Right atrium auricular region (tissue), 2 donors: ENCODE results near the gene GTSE1. TPM values are rescaled to one million over a fixed set of nuclear protein-coding genes. Genes with fewer than 3 reads are reported as not detected.

Source experiments
- DNase-seq: peaks from one replicate; pipeline ENCODE4 v3.0.0-alpha.2; 2019; ENCODE audit warnings: low spot score
- H3K27ac ChIP-seq, 2 donors: fragments of 200-600 bp; sonication (generic); 1 replicate in 1 of 2; 2 replicates in 1 of 2; pipeline ENCODE4 v1.5.1; 2016 to 2019
- H3K27me3 ChIP-seq, 2 donors: fragments of 200-600 bp; sonication (generic); one replicate each; pipeline versions ENCODE4 v1.5.1 to v1.6.0; 2017 to 2019
- H3K36me3 ChIP-seq: fragments of 200-600 bp; sonication (generic); one replicate; pipeline ENCODE4 v1.5.1; 2016
- H3K4me1 ChIP-seq, 2 donors: fragments of 200-600 bp; sonication (generic); one replicate each; pipeline versions ENCODE4 v1.5.1 to v1.6.0; 2017 to 2019
- H3K4me3 ChIP-seq, 2 donors: fragments of 200-600 bp; sonication (generic); 1 replicate in 1 of 2; 2 replicates in 1 of 2; pipeline ENCODE4 v1.5.1; 2017 to 2019; ENCODE audit warnings: mild to moderate bottlenecking in 1 of 2, moderate library complexity in 1 of 2
- H3K9me3 ChIP-seq, 2 donors: fragments of 200-600 bp; sonication (generic); one replicate each; pipeline ENCODE4 v1.5.1; 2019
- CTCF ChIP-seq, 2 donors: fragments of 200-600 bp; sonication (generic); IDR thresholded peaks; one replicate each; pipeline ENCODE4 v1.5.1; 2019; ENCODE audit warnings: antibody characterized with exemption in 2 of 2
- total RNA-seq, 2 donors: library from RNA; depleted of rRNA; stranded (reverse); fragments of >200 nt; gene quantifications; one replicate each; pipeline ENCODE4 v1.1.0, GENCODE V29; 2016

GTSE1 gene
- total RNA-seq, 2 donors from 2014 or later = 0.16 to 0.63 TPM

- Histone ChIP-seq H3K27ac (no peak overlapping the region), H3K27me3 (no peaks in the 10 kb centered on the region), H3K4me3 (no peak overlapping the region), H3K4me1 (peaks cover 0 to 30% of the 10 kb centered on the region in 2 donors), H3K36me3 (peaks cover 21% of the 10 kb centered on the region), H3K9me3 (no peaks in the 10 kb centered on the region)
- TF ChIP-seq CTCF (IDR thresholded peaks at IDR 0.05) = no peak
- no peak for DNase-seq
These were observed 1.9 kb upstream of the GTSE1 start for GRCh38 chr22:46294784-46295183.

- H3K4me1 ChIP-seq = peaks cover 0 to 25% of the 10 kb centered on the region in 2 donors
- DNase-seq = no peak
- peak overlapping the region; percentile 93 to 94 for H3K27ac ChIP-seq
- H3K27me3 ChIP-seq = no peaks in the 10 kb centered on the region
- peak overlapping the region in 1 of 2 donors; percentile 69 for H3K4me3 ChIP-seq
- H3K36me3 ChIP-seq = peaks cover 21% of the 10 kb centered on the region
- TF ChIP-seq CTCF (IDR thresholded peaks at IDR 0.05) = no peak
- H3K9me3 ChIP-seq = no peaks in the 10 kb centered on the region
These were observed 1.2 kb upstream of the GTSE1 start for GRCh38 chr22:46295277-46295971.

- Histone ChIP-seq H3K9me3 (no peaks in the 10 kb centered on the region), H3K4me3 (peak overlapping the region; percentile 37 to 69), H3K27me3 (no peaks in the 10 kb centered on the region), H3K36me3 (peaks cover 15% of the 10 kb centered on the region), H3K4me1 (peaks cover 0 to 18% of the 10 kb centered on the region in 2 donors), H3K27ac (peak overlapping the region in 1 of 2 donors; percentile 93)
- TF ChIP-seq CTCF (IDR thresholded peaks at IDR 0.05) = no peak
- no peak for DNase-seq
These were observed 612 bp downstream of the GTSE1 start for GRCh38 chr22:46297151-46297812.

GRCh38 chr22:46299101-46299500 is 2.4 kb downstream of the GTSE1 start:
- H3K4me3 ChIP-seq = peak overlapping the region in 1 of 2 donors; percentile 3
- H3K27me3 ChIP-seq = no peaks in the 10 kb centered on the region
- no peaks in the 10 kb centered on the region for H3K36me3 ChIP-seq
- no peaks in the 10 kb centered on the region for H3K9me3 ChIP-seq
- H3K4me1 ChIP-seq = peaks cover 0 to 18% of the 10 kb centered on the region in 2 donors
- TF ChIP-seq CTCF (IDR thresholded peaks at IDR 0.05) = no peak
- no peak overlapping the region for H3K27ac ChIP-seq
- no peak for DNase-seq

GRCh38 chr22:46300491-46300890 is 3.8 kb downstream of the GTSE1 start:
- no peak for DNase-seq
- TF ChIP-seq CTCF (IDR thresholded peaks at IDR 0.05) = no peak

More at GRCh38 chr22:46300491-46300890, 3.8 kb downstream of the GTSE1 start:
- H3K4me3 ChIP-seq = no peak overlapping the region
- H3K36me3 ChIP-seq = no peaks in the 10 kb centered on the region
- peaks cover 0 to 17% of the 10 kb centered on the region in 2 donors for H3K4me1 ChIP-seq
- H3K27me3 ChIP-seq = no peaks in the 10 kb centered on the region
- H3K9me3 ChIP-seq = no peaks in the 10 kb centered on the region
- no peak overlapping the region for H3K27ac ChIP-seq
